CD4-positive, alpha-beta T cell treated with Interleukin-4 for 4 hours (primary cell): Measurements from ENCODE around the gene SLC16A12.

ENCODE experiments used
- DNase-seq: peaks from one replicate; pipeline ENCODE4 v3.0.0-alpha.2; 2020

The SLC16A12 gene

GRCh38 chr10:89505640-89506275, 29.6 kb downstream of the SLC16A12 start:
- DNase-seq: no peak

DNA sequence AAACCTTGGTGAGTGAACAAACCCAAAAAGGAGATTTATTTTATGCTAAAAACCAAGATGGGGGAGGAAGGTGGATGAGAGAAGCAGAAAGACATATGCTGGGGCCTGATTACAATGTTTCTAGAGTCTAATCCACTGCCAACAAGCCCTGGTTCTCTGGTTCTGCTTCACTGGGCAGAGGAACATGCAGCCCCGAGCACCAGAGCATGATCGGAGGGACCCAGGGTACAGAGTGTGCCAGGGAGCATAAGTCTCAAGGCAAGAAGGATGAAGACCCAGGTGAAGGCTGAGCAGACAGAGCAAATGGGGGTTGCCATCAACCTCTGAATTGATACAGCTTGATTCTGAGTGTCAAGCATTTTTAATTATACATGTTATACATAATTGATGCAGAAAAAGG, 30.7 kb downstream of the SLC16A12 start:
- DNase-seq: no peak

DNA sequence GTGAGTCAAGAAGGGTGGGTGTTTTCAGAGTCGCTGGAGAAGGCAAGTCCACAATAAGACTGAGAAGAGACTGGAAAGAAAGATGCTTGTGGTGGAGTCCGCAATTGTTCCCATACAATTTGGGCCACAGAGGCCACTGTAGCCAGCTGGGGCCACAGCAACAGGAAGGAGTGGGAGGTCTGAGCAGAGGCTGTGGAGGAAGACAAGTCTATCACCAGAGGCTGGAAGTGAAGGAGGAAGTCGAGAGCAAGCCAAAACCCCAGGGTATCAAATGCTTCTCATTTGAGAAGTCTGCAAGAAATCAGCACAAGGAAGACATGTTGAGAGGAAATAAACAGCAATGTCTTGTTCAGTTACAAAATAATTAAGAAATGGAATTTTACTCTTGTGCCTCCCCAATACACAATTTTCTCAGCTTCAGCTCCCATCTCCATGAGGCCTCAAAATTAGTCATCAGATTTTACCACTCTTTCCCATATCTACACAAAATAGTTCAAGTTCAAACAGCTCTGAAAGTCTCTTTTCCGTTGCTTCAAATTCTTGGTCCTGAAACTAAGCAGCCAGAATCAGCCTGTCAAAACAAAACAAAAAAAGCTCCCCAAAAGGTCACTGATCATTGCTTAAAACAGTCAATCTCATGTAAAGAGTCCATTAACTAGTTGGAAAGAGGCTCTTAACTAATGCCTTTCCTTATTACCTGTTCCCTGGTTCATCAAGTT, 31.6 kb downstream of the SLC16A12 start:
- DNase-seq: no peak

DNA sequence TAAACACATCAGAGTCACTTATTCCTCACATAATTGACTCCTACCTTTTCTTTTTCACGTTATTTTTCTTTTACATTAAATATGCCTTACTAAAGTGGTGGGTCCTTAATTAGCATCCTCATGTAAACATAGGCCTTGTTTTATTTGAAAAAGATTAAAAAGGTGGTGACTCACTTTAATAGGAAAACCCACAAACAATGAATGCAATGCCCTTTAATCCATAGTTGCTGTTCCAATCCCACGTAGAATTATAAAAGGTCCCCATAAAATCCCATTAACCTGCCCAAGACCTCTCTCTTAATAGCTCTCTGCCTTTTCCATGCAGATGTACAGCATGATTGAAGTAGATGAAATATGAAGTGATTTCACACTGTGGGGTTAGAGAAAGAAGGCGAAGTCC, 32.2 kb downstream of the SLC16A12 start:
- DNase-seq: no peak

- no peak for DNase-seq
Observed at GRCh38 chr10:89502549-89502948, 32.8 kb downstream of the SLC16A12 start.

DNA sequence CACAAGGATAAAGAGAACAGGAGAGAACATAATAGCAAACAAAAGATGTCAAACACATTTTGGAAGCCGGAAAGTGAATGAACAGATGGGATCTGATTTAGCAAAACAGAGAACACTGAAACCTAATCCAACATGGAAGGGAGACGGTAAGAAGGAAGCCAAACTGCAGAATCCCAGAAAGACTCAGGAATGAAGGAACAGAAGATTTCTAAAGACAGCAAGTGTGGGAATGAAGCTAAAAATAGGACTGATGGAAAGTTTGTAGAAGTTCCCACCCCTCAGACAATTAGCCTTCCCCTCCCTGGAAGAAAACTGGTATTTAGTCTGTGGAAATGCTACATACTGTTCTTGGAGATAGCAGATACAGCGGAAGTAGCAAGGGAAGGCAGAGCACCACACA, 40.8 kb downstream of the SLC16A12 start:
- DNase-seq: no peak

- no peak for DNase-seq
Observed at GRCh38 chr10:89494068-89494467, 41.3 kb downstream of the SLC16A12 start.

DNA sequence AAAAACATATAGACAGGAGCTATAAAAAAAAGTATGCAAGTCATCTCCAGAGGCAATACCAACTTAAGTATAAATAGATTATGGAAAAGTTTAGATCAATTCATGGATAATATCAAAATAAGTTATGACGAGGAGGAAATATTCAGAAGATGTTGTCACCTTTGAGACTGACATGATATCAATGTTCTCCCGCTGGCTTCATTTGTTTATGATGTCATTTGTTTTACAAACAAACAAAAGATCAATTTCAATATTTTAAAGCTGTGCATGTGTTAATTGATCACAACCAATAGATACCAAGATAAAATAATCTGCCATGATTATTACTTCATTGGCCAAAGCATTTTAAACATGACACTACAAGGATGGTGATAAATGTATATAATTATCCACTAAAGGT, 43.5 kb downstream of the SLC16A12 start:
- no peak for DNase-seq

- no peak for DNase-seq
Observed at GRCh38 chr10:89490596-89491335, 44.6 kb downstream of the SLC16A12 start.

DNA sequence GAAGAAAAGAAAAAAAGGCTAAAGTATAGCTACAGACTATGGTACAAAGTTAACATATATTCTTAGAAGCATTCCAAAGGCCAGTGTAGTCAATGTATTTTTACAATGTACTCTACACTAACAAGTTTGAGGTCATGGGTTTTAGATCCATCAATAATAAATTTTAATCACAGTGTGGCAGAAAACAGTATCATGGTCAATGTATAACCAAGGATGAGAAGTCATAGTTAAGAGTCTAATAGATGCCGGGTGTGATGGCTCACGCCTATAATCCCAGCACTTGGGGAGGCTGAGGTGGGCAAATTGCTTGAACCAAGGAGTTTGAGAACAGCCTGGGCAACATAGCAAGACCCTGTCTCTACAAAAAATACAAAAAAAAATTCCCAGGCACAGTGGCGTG, 53.1 kb downstream of the SLC16A12 start:
- DNase-seq: no peak

DNA sequence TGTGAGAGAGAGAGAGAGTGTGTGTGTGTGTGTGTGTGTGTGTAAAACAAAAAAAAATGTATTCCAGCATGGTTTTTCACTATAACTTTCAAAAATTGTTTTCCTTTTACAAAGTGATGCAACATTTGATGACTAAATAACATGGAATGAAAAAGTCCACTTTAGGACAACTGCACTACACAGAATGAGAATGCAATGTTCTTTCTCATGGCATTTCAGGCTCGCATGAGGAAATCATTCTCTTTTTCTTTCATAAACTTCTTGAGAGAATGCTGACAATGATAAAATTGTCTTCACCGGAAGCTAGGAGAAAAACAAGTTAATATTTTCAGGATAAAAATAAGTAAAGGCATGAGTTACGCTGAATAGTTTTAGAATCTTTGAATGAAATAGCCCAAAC, 53.7 kb downstream of the SLC16A12 start:
- no peak for DNase-seq

DNA sequence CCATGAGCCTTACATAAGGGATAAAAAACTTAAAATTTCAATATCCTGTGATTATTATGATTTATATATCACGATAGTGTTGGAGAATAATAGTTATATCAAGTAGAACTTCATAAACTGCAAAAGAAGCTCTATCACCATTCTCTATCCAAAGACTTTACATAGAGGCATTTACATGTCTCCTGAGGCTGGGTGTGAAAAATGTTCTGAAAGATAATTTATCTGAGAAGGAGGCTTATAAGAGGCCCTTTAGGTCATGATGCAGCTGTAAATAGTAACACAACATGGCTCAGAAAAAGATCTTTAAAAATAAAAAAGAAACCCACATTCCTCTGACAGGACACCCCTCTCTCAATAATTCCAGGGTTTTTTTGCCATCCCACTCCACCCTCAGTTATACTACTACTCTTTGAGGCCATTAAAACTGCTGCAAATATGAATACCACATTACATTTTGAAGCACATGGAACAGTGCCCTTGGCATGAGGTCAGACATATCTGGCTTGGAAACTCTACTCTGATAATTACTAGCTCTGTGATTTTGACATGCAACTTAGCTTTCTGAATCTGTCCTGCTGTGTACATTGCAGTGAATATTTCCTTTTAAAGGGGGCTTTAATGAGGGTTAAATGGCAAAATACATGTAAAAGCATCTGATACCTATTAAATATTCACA, 55.5 kb downstream of the SLC16A12 start:
- no peak for DNase-seq

- no peak for DNase-seq
Observed at GRCh38 chr10:89478739-89479654, 56.4 kb downstream of the SLC16A12 start.

DNA sequence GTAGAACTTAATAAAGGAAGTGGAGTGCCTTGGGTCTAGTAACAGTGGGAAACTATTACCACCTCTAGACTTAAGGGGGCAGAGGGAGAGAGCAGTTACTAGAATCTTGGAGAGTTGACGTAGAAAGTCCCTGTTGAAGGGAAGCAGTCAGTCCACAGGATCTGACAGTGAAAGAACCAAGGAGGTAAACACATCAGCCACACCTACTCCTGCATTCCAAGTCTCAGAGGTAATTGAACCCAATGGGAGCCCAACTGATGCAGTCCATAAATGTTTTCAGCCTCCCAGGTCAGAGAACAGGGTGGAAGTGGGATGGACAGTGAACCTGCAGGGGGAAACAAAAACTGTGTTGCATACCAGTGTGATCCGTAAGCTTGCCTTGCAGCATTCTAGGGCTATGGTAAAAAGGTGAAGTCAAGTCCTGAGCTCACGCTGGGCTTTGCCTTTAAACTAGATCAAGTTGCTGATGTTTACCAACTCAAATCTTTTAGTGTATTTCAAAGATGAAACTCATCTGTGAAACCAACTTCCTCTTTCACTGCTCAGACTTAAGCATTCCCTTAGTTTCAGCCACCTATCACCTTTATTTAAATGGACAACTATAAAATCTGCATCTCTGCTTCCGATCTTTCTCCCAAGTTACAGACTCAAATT, 57.2 kb downstream of the SLC16A12 start:
- DNase-seq: no peak

- no peak for DNase-seq
Observed at GRCh38 chr10:89476150-89476549, 59.2 kb downstream of the SLC16A12 start.

- DNase-seq: no peak
Observed at GRCh38 chr10:89475591-89475998, 59.8 kb downstream of the SLC16A12 start.

DNA sequence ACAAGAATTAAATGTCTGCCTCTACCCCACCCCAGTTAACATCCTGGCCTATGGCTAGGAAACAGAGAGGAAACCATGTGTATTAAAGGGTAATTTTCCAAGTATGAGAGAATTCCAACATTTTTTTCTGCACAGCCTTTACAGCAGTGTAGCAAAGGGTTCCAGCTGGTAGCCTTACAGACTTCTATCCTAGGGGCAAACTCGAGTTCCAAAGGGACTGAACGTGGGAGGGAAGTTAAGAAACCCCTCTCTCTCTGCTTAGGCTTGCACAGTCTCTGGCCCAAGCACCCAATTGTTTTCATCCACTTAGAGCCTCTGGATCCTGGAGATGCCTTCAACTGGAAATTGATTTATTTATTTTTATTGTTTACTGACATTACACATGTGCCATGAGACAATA, 60.3 kb downstream of the SLC16A12 start:
- DNase-seq: no peak

GRCh38 chr10:89474452-89474851, 60.9 kb downstream of the SLC16A12 start:
- DNase-seq: no peak

DNA sequence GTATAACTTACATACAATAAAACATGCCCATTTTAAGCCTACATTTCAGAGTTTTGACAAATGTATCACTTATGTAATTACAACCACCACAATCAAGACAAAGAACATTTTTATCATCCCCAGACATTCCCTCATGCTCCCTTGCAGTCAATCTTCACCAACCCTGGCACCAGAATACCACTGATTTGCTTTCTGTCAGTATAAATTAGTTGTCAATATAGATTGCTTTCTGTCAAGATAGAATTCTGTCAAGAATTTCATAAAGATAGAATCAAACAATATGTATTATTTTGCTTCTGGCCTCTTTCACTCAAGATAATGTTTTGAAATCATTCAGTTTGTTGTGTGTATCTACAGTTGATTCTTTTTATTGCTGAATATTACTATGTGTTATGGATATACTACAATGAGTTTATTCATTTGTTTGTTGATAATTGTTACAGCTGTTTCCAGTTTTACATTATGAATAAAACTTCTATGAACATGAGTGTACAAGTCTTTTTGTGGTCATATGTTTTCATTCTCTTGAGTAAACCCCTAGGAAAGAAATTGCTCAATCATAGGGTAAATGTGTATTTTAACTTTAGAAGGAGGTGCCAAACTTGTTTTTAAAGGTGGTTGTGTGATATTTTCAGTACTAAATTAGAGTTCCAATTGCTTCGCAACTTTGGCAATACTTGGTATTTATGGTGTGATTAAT, 64.1 kb downstream of the SLC16A12 start:
- DNase-seq: no peak

- no peak for DNase-seq
Observed at GRCh38 chr10:89470628-89471027, 64.8 kb downstream of the SLC16A12 start.

GRCh38 chr10:89469517-89469916, 65.9 kb downstream of the SLC16A12 start:
- DNase-seq: no peak
